ENCODE measurements around the gene SCG3.

The SCG3 gene

GRCh38 chr15:51702710-51703109 is 21.4 kb downstream of the SCG3 start:
- TF ChIP-seq FOXP2 (optimal IDR thresholded peaks at IDR 0.05; ENCODE audit: borderline replicate concordance, extremely low read depth, extremely low read length, insufficient read depth) (no peak), SIN3A (IDR thresholded peaks at IDR 0.05; ENCODE audit: borderline replicate concordance, insufficient read depth, low read length) (no peak), POLR2AphosphoS5 (IDR thresholded peaks at IDR 0.05; ENCODE audit: low read depth, low read length) (no peak), TAF1 (IDR thresholded peaks at IDR 0.05; ENCODE audit: borderline replicate concordance, insufficient read depth, low read length) (no peak), REST (IDR thresholded peaks at IDR 0.05; ENCODE audit: insufficient read depth in 1 of 2, low read depth in 2 of 2, low read length in 2 of 2) (no peak)

- TF ChIP-seq POLR2AphosphoS5 (IDR thresholded peaks at IDR 0.05; ENCODE audit: low read depth, low read length) (no peak), TAF1 (IDR thresholded peaks at IDR 0.05; ENCODE audit: borderline replicate concordance, insufficient read depth, low read length) (no peak), REST (IDR thresholded peaks at IDR 0.05; ENCODE audit: insufficient read depth in 1 of 2, low read depth in 2 of 2, low read length in 2 of 2) (no peak), SIN3A (IDR thresholded peaks at IDR 0.05; ENCODE audit: borderline replicate concordance, insufficient read depth, low read length) (no peak), FOXP2 (optimal IDR thresholded peaks at IDR 0.05; ENCODE audit: borderline replicate concordance, extremely low read depth, extremely low read length, insufficient read depth) (no peak)
Observed at GRCh38 chr15:51706291-51706690, 25.0 kb downstream of the SCG3 start.

- no peak for TF ChIP-seq POLR2AphosphoS5 (IDR thresholded peaks at IDR 0.05; ENCODE audit: low read depth, low read length)
- TF ChIP-seq FOXP2 (optimal IDR thresholded peaks at IDR 0.05; ENCODE audit: borderline replicate concordance, extremely low read depth, extremely low read length, insufficient read depth), result no peak
- TF ChIP-seq SIN3A (IDR thresholded peaks at IDR 0.05; ENCODE audit: borderline replicate concordance, insufficient read depth, low read length), result no peak
Observed at GRCh38 chr15:51706926-51707608, 25.8 kb downstream of the SCG3 start.

- TF ChIP-seq TAF1 (IDR thresholded peaks at IDR 0.05; ENCODE audit: borderline replicate concordance, insufficient read depth, low read length) (no peak), POLR2AphosphoS5 (IDR thresholded peaks at IDR 0.05; ENCODE audit: low read depth, low read length) (no peak), FOXP2 (optimal IDR thresholded peaks at IDR 0.05; ENCODE audit: borderline replicate concordance, extremely low read depth, extremely low read length, insufficient read depth) (no peak), REST (IDR thresholded peaks at IDR 0.05; ENCODE audit: insufficient read depth in 1 of 2, low read depth in 2 of 2, low read length in 2 of 2) (no peak), SIN3A (IDR thresholded peaks at IDR 0.05; ENCODE audit: borderline replicate concordance, insufficient read depth, low read length) (no peak)
Observed at GRCh38 chr15:51708013-51708412, 26.7 kb downstream of the SCG3 start.

GRCh38 chr15:51709031-51709430 is 27.7 kb downstream of the SCG3 start:
- TF ChIP-seq REST (IDR thresholded peaks at IDR 0.05; ENCODE audit: insufficient read depth in 1 of 2, low read depth in 2 of 2, low read length in 2 of 2), result no peak
- TF ChIP-seq SIN3A (IDR thresholded peaks at IDR 0.05; ENCODE audit: borderline replicate concordance, insufficient read depth, low read length), result no peak
- TF ChIP-seq POLR2AphosphoS5 (IDR thresholded peaks at IDR 0.05; ENCODE audit: low read depth, low read length), result no peak
- no peak for TF ChIP-seq TAF1 (IDR thresholded peaks at IDR 0.05; ENCODE audit: borderline replicate concordance, insufficient read depth, low read length)
- TF ChIP-seq FOXP2 (optimal IDR thresholded peaks at IDR 0.05; ENCODE audit: borderline replicate concordance, extremely low read depth, extremely low read length, insufficient read depth), result no peak
